HG02678 (cell line): Measurements from ENCODE around the gene KPNA1.
"Not testable (repeated sequence)": the region's sequence is repeated elsewhere in the genome, so short reads cannot be mapped to it uniquely, and the experiment has no call there.

ENCODE experiments used
- ATAC-seq: cut with Tn5 transposase; IDR thresholded peaks from one replicate; pipeline ENCODE4 v1.9.1; 2021; ENCODE audit warnings: mild to moderate bottlenecking, moderate library complexity; ENCODE audit not compliant: unreplicated experiment

KPNA1 gene

DNA sequence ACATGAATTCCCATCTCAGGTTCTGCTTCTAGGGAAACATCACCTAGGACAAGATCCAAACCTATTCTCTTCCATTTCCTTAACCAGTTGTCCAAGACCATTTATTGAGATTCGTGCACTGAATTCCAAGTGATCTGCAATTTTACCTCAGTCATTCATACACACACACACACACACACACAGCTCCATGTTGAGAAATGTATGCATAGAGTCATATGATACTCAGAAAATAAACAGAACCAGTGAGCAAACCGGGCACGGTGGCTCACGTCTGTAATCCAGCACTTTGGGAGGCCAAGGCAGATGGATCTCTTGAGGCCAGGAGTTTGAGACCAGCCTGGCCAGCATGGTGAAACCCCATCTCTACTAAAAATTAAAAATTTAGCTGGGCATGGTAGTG lies 6.1 kb upstream of the KPNA1 start:
- ATAC-seq = no peak

DNA sequence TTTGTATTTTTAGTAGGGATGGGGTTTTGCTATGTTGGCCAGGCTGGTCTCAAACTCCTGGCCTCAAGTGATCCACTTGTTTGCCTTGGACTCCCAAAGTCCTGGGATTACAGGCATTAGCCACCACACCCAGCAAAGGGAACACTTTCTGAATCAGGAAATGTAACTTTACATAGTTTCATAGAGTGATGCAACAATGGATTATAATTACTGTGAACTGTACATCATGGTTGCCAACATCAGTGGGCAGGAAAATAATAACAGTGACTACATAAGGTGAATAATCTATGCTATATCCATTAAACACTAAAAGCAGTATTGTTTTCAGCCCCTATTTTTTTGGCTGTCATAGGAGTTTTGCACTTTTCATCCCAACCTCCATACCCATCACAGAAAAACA lies 5.0 kb upstream of the KPNA1 start:
- ATAC-seq = no peak

DNA sequence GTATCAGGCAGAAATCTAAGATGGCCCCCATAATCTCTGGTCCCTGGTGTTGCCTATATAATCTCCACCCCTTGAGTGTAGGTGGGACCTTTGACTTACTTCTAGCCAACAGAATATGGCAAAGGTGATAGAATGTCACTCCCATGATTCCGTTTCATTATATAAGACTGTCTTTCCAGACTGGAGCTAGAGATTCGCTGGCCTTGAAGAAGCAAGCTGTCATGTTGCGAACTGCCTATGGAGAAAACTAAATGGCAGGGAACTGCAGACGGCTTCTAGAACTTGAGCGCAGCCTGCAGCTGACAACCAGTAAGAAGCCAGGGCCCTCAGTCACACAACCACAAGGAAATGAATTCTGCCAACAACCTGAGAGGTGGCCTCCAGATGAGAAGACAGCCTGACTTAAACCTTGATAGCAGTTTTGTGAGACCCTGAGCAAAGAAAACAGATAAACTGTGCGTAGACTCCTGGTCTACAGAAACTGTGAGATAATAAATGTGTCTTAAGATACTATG lies 2.2 kb upstream of the KPNA1 start:
- ATAC-seq = no peak

DNA sequence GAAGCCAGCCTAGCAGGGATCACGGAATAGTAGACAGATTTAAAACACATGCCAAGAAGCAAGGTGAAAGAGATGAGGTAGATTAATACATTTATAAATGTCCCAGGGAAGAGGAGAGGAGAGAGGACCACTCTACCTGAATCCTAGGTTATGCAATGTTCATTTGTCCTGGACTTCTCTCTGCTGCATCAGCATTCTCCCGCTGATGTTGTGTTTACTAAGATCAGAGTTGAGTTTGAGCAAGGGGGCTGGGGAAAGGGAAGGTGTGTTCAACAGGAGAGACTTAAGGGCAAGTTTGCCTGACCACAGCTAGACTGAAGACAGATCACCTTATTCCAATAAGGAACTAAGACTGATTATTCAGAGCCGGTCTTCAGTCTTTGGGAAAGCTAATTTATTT lies 1.1 kb upstream of the KPNA1 start:
- no peak for ATAC-seq

DNA sequence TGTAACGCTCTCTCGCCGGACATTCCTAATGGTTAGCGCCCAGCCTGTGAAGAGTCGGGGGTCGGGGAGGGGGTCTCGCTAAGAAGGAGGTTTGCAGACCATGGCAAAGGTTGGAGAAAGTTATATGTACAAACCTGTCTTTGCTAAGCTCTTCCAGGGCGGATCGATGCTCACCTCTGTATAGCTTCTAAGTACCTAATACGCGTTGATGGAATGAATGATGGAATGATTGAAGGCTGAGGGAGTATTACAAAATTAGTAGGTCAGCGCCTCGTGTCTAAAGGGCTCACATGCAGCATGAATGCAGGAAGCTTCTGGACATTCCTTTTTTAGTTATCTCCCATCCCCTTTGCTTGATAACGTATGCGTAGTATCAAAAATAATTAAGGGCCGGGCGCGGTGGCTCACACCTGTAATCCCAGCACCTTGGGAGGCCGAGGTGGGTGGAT lies 305 bp upstream of the KPNA1 start:
- ATAC-seq = no peak

DNA sequence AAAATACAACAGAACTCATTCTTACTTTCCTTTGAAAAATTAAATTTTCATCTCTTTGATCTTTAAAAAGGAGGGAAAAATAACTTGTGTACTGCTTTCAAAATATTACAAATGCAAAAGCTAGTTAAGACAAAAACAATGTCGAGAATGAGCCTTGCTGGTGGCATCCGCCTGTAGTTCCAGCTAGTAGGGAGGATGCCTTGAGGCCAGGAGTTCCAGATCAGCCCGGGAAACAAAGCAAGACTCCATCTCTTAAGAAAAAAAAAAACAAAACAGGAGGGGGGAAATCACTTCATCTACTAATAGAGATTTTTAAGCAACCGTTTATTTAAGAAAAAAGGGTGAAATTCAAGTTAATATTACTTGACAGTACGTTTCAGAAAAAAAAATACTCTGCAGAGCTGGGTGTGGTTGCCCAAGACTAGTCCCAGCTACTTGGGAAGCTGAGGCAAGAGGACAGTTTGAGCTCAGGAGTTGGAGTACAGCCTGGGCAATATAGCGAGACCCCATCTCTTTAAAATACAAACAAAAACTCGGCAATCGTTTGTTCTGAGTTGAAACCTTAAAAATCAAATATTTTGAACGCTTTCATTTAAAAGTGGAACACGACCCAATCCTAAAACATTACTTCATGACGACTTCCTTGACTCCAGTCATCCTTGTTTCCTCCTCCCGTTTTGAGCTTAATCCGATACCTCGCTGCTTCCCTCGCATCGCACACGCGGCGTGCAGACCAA lies 1.2 kb downstream of the KPNA1 start:
- ATAC-seq = no peak

DNA sequence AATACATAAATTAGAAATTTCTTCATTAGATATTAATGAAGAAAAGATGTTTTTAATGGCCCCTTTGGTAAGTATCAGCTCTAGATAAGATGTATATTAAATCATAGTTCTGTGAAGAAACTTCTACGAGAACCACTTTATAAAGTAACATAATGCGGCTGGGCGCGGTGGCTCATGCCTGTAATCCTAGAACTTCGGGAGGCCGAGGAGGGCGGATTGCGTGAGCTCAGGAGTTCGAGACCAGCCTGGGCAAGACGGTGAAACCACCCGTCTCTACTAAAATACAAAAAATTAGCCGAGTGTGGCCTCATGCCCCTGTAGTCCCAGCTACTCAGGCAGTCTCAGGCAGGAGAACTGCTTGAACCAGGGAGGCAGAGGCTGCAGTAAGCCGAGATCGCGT lies 2.5 kb downstream of the KPNA1 start:
- no peak for ATAC-seq

DNA sequence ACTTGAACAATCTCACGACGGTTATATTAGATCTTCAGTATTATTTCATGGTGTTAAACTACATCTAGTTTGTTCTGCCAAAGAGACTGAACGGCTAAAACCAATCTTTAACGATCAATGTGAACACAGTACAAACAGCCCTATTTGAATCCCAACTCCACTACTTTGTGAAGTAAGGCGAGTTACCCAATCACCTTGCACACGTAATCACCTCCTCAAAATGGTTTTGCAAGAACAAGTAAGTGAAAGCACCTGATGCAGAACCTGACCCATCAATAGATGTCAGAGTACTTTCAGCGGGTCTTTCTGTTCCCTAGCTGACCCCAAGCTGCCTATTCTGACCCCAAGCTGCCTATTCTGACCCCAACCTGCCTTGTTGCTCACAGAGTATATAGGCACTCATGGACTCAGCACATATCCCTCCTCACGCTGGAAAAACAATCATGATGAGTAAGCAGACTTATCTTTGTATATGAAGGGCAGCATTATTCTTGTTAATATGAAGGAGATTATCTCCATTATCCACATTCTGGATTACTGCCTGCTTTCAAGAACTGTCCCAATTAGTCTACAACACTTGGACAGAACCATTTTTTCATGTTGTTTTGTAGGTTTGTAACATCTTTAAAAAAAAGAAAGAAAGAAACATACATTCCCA lies 3.7 kb downstream of the KPNA1 start:
- ATAC-seq = no peak

DNA sequence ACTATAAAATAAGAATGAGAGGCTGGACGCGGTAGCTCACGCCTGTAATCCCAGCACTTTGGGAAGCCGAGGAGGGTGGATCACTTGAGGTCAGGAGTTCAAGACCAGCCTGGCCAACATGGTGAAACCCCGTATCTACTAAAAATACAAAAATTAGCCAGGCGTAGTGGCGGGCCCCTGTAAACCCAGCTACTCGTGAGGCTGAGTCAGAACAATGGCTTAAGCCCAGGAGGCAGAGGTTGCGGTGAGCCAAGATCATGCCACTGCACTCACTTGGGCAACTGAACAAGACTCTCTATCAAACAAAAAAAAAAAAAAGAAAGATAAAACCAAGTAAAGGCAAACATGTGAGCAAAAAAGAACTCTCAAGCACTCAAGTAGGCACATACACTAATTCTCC lies 5.8 kb downstream of the KPNA1 start:
- not testable (repeated sequence) for ATAC-seq

DNA sequence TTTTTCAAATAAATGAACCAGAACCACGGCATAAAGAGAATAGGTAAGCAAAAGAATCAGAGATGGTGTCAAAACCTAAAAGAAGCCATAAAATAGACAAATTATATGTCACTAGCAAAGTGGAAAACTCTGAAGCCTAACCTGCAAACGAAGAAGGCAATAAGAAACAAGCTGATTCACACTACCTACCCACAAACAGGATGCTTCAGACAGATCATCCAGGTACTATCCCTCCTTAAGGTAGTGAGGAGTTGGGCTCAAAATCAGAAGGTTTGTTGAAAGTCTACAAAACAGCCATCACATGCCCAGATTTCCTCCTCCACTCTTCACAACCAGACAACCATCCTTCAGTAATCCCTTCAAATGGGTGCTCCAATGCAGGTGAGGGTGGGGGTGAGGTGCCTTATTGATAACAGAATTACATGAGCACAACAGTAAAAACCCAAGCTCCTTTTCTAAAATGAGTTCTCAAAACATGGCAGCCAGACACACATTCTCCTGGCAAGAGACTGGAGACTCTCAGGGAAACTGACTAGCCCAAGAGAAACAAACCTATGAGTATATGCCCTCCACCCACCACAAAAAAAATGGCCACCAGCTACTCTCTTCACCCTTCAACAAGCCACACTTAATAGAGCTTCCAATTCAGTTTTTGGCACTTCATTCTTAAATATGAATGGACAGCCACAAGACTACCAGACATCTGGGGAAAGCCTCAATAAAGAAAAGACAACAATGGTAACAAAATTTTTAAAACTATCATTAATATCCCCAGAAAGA lies 6.4 kb downstream of the KPNA1 start:
- no peak for ATAC-seq

DNA sequence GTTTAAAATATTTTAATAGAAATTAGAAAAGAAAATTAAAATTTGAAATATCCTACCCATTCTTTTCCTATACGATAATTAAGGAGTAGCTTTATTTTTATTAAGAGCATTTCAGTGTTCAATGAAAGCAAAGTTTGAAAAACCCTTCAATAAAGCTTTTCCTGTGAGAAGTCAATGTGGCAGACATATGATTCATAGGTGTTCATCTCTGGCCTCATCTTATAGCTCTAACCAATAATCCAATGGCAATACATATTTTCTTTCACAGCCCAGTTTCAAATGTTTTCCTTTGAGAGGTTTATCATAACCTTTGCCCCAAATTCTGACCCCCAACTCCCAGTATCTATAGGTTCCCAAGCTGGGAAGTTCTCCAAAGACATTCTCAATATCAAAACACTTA lies 8.3 kb downstream of the KPNA1 start:
- no peak for ATAC-seq

DNA sequence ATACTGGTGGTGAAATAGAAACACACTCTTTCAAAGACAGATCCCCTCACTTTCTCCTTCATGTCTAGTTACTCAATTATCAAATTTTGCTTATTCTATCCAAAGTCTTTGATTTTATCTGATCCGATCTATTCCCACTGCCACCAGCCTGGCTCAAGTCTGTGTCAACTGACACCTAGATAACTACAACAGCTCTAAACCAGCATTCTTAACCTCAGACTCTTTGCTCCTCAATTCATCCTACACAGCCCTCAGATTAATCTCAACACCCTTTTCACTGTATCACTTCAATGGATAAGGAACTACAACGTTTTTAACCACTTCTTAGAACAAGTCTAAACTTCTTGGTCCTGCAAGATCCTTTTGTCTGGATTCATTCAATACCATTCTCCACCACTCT lies 9.1 kb downstream of the KPNA1 start:
- ATAC-seq = no peak

DNA sequence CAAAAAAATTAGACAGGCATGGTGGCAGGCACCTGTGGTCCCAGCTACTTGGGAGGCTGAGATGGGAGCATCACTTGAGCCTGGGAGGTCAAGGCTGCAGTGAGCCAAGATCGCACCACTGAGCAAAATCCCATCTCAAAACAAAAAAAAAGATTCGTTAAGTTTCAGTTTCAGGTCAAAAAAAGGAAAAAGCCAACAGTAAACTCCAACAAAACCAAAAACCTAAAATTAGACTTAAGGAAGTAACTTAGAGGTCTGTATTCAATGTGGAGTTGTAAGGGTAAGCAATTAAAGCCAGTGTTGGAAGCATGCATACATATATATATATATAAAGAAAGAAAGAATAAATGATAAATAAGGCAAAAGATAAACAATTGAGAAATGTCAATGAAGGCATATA lies 11.8 kb downstream of the KPNA1 start:
- no peak for ATAC-seq

DNA sequence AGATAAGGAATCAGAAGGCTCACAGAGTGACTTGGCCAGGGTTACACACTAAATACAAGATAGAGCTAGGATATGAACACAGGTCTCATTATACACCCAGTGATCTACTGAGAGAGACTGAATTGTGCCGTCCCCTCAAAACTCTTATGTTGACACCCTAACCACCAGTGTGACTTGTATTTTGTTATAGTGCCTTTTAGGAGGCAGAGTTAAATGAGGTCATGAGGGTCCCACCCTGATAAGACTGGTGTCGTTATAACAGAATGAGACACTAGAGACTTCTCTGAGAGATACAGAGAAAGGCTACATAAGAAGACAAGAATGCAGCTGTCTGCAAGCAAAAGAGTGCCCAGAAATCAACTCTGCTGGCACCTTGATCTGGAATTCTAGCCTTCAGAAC lies 12.6 kb downstream of the KPNA1 start:
- ATAC-seq = no peak

DNA sequence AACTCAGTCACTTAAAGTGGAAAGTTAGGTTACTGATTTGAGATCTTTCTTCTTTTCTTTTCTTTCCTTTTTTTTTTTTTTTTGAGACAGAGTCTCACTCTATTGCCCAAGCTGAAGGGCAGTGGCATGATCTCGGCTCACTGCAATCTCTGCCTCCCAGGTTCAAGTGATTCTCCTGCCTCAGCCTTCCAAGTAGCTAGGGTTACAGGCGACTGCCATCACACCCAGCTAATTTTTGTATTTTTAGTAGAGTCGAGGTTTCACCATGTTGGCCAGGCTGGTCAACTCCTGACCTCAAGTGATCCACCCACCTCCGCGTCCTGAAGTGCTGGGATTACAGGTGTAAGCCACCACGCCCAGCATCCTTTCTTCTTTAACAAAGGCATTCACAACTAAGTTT lies 13.8 kb downstream of the KPNA1 start:
- not testable (repeated sequence) for ATAC-seq

DNA sequence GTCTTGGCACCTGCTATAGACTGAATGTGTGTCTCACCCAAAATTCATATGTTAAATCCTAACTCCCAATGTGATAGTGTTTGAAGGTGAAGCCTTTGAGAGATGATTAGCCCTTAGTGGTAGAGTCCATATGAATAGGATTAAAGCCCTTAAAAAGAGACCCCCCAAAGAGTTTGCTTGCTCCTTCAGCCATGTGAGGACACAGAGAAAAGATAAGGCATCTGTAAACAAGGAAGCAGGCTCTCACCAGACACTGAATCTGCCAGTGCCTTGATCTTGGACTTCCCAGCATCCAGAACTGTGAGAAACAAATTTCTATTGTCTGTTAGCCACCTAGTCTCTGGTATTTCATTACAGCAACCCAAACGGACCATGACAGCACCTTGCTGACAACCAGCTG lies 16.6 kb downstream of the KPNA1 start:
- no peak for ATAC-seq

DNA sequence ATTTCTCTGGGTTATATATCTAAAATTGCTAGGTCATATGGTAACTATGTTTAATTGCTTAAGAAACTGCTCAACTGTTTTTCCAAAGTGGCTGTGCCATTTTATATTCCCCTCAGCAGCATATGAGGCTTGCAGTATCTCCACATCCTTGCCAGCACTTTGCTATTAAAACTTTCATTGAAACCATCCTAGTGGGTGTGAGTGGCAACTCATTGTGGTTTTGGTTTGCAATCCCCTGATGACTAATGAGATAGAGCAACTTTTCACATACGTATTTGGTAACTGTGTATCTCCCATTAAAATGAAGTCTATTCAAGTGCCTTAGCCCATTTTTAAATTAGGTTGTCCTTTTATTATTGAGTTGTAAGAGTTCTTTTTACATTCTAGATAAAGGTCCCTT lies 17.3 kb downstream of the KPNA1 start:
- ATAC-seq = peak; percentile 90

DNA sequence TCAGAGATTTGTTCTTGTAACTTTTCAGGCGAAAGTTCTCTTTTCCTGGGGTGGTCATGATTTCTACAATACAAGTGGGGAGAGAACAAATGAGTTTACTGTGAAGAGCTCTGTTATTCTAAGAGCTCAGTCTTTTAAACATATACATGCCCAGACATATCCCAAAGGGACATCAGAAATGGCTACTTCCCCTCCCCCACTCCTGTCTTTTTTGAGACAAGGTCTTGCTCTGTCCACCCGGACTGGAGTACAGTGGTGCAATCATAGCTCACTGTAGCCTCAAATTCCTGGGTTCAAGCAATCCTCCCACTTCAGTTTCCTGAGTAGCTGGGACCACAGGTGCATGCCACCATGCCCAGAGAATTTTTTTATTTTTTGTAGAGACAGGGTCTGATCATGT lies 18.2 kb downstream of the KPNA1 start:
- no peak for ATAC-seq

DNA sequence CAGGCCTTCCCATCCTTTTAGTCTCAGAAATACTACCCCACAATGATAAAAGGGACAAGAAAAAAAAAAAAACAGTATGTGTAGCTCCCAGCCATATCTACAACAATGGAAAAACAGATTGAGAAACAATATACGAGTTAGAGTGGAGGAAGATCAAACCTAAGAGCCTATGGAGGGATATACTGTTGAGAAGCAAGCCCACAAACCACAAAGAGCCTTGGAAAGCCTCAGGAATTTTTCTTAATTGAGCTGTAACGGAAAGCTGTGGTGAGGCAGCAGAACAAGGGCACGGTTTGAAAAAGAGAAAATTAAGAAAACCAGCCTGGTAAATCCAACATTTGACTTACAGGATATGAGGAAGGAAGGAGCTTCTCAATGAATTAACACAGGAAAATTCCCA lies 21.4 kb downstream of the KPNA1 start:
- no peak for ATAC-seq

DNA sequence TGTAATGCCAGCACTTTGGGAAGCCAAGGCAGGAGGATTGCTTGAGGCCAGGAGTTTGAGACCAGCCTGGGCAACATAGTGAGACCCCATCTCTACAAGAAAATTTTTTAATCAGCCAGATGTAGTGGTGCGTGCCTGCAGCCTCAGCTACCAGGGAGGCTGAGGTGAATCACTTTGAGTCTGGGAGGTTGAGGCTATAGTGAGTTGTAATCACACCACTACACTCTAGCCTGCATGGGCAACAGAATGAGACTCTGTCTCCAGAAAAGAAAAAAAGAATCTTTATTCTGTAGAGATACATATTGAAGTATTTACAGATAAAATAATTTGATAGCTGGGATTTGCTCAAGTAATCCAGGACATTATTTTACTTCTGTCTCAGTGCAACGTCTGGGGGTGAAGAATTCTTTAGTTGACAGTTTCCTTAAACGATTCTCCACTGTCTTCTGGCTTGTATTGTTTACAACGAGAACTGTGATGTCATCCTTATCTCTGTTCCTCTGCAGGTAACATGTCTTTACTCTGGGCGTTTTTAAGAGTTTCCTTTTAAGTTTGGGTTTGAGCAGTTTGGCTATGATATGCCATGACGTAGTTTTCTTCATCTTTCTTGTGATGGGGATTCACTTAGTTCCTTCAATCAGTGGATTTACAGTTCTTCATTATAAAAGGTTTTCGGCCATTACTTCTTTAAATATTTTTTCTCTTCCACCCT lies 26.3 kb downstream of the KPNA1 start:
- ATAC-seq = no peak

DNA sequence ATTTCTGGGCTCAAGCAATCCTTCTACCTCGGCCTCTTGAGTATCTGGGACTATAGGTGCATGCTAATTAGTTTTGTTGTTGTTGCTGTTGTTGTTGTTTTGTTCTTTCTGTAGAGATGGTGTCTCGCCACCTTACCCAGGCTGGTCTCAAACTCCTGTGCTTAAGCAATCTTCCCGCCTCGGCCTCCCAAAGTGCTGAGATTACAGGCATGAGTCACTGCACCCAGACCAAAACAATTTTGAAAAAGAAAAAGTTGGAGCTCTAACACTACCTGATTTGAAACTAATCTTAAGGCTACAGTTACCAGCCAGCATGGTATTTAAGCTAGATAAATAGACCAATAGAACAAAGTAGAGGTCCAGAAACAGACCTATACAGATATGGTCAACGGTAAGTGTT lies 29.8 kb downstream of the KPNA1 start:
- ATAC-seq = no peak
